ENCODE measurements around the gene SP5.
"Not testable (repeated sequence)": the region's sequence is repeated elsewhere in the genome, so short reads cannot be mapped to it uniquely, and the experiment has no call there.

The SP5 gene

DNA sequence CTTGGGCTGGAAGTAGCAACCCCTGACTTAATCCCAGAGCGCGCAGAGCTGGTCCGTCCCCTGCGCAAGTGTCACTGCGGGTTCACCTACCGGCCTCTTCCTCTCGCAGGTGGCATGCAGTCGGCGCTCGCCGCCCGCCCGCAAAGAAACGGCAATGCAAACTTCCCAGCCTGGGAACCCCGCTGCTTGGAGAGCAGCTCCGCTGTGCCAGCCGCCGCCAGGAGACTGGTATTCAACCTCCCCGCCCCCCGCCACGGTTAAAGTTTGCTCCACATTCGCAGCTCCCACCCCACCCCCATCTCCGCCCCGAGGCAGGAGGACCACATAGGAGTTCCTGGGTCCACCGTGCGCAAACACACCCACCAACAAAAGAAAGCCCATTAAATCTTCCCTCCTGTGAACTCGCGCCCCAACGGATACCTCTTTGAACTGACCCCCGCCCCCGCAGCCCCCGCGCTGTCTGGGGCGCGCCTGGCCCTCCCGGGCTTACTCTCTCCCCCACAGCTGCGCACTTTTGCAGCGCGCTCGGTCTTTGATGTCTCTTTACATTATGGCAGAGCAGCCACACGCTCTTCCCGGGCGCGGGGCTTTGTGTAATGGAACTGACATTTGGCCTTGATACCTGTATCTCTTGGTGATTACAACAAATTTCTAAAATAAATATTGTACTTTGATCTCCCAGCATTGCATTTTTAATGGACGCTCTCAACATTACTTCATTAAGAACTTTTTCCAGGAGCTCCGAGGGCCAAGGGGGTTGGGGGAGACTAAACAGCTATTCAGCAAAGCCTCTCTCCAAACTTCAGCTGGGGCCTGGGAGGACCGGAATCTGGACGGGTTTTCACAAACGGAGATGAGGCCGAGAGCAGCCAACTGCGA, 3.1 kb upstream of the SP5 start:
- DNase-seq: no peak

- DNase-seq: no peak
These were observed 2.2 kb upstream of the SP5 start for GRCh38 chr2:170712653-170713542.

DNA sequence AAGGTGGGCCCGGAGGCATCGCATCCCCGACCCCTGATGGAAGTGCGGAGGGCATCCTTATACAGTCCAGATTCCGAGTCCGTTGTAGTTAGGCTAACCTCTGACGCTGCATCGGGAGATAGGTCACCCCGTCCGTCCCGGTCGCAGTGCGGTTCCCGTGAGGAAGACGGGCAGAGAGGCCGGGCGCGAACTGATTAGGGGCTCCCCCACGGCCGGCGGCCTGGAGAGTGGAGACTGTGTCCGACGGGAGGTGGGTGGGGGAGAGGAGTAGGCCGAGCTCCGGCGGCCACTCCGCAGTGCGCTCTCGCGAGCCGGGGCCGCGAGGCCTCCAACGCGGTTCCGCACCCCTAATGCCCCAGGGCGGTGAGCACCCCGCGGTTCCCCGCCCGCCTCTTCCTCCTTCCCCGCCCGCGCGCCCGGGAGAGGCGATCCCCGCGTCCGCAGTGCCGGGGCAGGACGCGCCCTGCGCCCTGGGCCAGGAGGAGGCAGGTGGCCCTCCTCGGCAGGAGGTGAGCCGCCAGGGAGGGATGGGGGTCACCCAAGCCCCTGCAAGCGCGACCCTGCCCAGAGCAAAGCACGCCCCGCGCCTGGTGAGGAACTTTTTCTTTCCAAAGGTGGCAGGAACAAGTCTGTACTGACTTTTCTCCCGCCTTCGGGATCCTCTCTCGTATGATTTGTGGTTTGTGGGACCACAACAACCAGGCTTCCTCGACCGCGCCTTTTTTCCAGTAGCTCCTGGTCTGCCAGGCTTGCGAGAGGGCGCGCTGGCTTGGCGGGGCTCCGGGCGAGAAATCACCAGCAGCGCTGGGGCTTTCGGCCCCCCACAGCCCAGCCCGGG, 1.4 kb upstream of the SP5 start:
- DNase-seq: no peak

DNA sequence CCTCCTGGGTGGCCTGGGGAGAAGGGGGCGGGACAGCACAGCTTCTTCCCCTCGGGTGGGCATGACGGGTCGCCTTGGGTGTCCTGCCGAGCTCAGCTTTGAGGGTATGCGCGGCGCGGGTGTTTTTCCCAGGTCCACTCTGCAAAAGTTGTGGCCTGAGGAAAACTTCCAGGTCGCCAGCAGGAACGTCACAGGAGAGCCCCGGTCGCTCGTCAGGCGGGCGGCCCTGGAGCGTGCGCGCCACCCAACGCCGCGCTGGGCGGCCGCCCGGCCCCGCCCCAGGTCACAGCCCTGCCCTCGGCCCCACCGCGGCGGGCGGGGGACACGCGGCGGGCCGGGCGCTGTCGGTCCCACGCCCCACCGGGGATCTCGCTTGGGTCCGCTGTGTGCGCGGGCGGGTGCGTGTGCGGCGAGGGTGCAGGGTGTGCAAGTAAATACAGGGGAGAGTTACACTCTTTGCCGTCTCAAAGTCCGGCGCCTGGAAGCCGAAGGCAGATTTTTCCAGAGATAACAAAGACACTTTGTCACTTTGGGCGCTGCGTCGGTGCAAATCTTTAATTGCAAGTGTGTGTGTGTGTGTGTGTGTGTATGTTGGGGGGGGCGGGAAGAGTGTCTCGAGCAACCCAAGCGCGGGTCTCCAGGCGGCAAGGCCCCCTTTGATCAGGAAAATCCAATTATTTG, 616 bp upstream of the SP5 start:
- peak; percentile 64 for DNase-seq

- no peak for DNase-seq
These were observed 1.0 kb downstream of the SP5 start for GRCh38 chr2:170715932-170716777.

DNA sequence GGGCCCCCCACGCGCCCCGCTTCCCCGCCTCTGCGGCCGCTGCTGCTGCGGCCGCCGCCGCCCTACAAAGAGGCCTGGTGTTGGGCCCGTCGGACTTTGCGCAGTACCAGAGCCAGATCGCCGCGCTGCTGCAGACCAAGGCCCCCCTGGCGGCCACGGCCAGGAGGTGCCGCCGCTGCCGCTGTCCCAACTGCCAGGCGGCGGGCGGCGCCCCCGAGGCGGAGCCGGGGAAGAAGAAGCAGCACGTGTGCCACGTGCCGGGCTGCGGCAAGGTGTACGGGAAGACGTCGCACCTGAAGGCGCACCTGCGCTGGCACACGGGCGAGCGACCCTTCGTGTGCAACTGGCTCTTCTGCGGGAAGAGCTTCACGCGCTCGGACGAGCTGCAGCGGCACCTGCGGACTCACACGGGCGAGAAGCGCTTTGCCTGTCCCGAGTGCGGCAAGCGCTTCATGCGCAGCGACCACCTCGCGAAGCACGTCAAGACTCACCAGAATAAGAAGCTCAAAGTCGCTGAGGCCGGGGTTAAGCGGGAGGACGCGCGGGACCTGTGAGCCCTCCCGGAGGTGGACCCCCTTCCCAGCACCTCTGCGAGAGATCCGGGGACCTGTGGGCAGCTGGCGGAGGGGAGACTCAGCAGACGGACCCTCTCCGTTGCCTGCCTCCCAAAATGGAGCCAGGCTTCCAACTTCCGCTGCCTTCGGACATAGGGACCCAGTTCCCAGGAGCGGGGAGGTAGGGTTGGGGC, 1.9 kb downstream of the SP5 start:
- DNase-seq: no peak

DNA sequence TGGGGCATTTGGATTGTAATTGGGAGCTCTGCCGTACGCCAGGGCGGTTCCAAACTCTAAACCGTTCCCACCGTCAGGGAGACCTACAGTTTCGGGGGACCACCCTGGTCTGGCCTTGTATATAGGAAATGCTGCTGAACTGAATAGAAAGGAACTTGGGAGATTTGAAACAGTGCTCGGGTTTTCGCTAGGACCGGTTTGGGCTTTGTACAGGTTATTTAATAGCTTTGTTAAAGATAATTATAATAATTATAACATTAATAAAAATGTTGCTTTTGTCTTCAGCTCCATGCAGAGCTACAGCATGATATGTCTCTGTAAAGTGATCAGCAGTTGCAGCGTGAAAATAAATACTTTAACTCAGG, 2.4 kb downstream of the SP5 start:
- no peak for DNase-seq

GRCh38 chr2:170717991-170718589, 3.0 kb downstream of the SP5 start:
- DNase-seq: no peak

GRCh38 chr2:170719810-170720209, 4.7 kb downstream of the SP5 start:
- no peak for DNase-seq

- DNase-seq: no peak
These were observed 6.5 kb downstream of the SP5 start for GRCh38 chr2:170721678-170722077.

- no peak for DNase-seq
These were observed 7.2 kb downstream of the SP5 start for GRCh38 chr2:170722301-170722700.

DNA sequence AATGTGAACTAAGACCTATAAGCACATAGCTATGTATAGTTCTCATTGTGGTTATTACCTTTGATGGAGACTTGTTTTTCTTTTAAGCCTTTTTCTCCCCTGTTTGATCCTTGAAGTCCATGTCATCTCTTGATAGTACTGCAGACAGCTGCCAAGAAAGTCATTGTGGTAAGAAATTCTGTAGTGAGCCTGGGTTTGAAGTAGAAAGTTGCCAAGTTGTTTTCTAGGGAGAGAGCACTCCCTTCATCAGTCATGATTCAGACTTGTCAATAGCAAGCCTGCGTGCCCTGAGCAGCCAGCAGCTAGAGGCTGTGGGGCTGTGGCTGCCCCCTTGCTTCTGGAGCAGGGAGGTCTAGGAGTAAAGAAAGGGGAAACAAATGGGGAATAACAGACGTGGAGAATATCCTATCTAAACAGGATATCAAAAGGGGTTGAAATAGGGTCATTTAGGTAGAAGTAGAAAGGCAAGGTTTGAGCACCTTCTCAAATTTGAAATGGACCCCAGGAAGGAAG, 8.4 kb downstream of the SP5 start:
- no peak for DNase-seq

GRCh38 chr2:170733798-170734600, 18.9 kb downstream of the SP5 start:
- no peak for DNase-seq

DNA sequence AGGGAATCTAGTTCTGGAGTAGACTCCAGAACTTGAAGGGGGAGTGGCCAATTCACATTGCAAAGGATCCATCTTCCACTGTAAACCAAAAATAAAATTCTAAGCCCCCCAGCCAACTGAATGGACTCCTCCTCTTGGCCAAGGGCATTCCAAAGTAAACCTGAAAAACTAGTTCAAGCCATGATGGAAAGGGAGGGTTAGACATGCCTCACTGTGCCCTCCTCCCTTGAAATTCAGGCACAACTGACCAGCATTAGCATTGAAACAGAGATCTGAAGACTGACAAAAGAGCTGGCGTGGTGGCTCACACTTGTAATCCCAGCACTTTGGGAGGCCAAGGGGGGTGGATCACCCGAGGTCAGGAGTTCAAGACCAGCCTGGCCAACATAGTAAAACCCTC, 19.5 kb downstream of the SP5 start:
- DNase-seq: not testable (repeated sequence)

GRCh38 chr2:170736628-170737027, 21.5 kb downstream of the SP5 start:
- DNase-seq: peak; percentile 39

GRCh38 chr2:170737406-170737805, 22.3 kb downstream of the SP5 start:
- no peak for DNase-seq

- no peak for DNase-seq
These were observed 22.7 kb downstream of the SP5 start for GRCh38 chr2:170737821-170738220.

GRCh38 chr2:170739048-170739447, 23.9 kb downstream of the SP5 start:
- DNase-seq: no peak

DNA sequence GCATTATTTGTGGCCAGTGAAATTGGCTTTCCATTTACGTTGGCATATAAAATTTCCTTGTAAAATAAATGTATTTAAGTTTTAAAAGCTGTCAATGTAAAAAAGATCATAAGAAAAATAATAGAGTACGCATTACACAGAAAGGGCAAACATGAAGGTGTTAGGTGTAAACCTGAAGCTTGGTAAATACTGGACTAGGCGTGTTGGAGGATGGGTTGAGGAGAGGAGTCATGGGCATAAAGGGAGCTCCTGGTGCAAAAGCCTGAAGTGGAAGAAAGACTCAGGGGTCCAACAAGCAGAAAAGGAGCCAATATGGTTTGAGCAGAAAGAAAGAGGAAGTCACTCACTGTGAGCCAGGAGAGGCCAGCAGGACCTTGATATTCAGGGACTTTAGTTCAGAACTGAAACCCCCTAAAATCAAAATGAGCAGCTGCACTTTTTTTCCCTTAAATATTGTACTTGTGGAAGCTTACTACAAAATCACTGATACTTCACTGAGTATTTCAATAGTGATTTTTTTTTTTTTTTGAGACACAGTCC, 24.4 kb downstream of the SP5 start:
- peak; percentile 20 for DNase-seq

All from OCI-M1 (cell line).